HFFc6 (cell line): ENCODE measurements around the gene AIMP2. TPM values are rescaled to one million over a fixed set of nuclear protein-coding genes. Genes with fewer than 3 reads are reported as not detected.

Experiments used
- DNase-seq: peaks from one replicate; pipeline ENCODE4 v3.0.0-alpha.2; 2018
- H3K27ac Mint-ChIP-seq: 2 replicates; pipeline ENCODE4 v1.8.0; 2020; ENCODE audit warnings: mild to moderate bottlenecking, mixed read lengths
- H3K27me3 Mint-ChIP-seq: 2 replicates; pipeline ENCODE4 v1.8.0; 2021; ENCODE audit warnings: mild to moderate bottlenecking, moderate library complexity, mixed read lengths; ENCODE audit not compliant: insufficient read depth
- H3K36me3 Mint-ChIP-seq: 2 replicates; pipeline ENCODE4 v1.8.0; 2021; ENCODE audit warnings: low read depth, mixed read lengths
- H3K4me1 Mint-ChIP-seq: 2 replicates; pipeline ENCODE4 v1.8.0; 2020; ENCODE audit warnings: low read depth, mixed read lengths
- H3K4me3 Mint-ChIP-seq: 2 replicates; pipeline ENCODE4 v1.8.0; 2020; ENCODE audit warnings: mild to moderate bottlenecking, moderate library complexity, mixed read lengths
- H3K9me3 Mint-ChIP-seq: 2 replicates; pipeline ENCODE4 v1.8.0; 2020; ENCODE audit warnings: mild to moderate bottlenecking, mixed read lengths
- total RNA-seq, 6 experiments: library from RNA; stranded (reverse); fragmentation: NEBNext Ultra II Directional; extraction: Animal tissue kit (Norgen Biotek cat#: 25700); gene quantifications; 2 replicates in 1 of 6; 3 replicates in 5 of 6; pipeline ENCODE4 v1.2.3, GENCODE V29; 2021
- TF ChIP-seq, protein P1 (sequence below): fragments of 200-600 bp; sonication (generic); IDR thresholded peaks from 2 replicates; pipeline ENCODE4 v1.5.0; 2021; ENCODE audit warnings: antibody characterized with exemption, mild to moderate bottlenecking

The AIMP2 gene
- total RNA-seq, 6 experiments from 2014 or later = 36.2 to 47.2 (median 42.9) TPM

GRCh38 chr7:6016653-6016966, 7.5 kb downstream of the AIMP2 start:
- Mint-ChIP-seq H3K4me1 (peaks cover 22% of the 10 kb centered on the region), H3K27me3 (peaks cover 3% of the 10 kb centered on the region; the same call in 1 of the 2 replicates), H3K9me3 (no peaks in the 10 kb centered on the region), H3K36me3 (peaks cover 43% of the 10 kb centered on the region), H3K4me3 (no peak overlapping the region), H3K27ac (peak overlapping the region; percentile 55)
- DNase-seq = no peak
- TF ChIP-seq, protein P1, sequence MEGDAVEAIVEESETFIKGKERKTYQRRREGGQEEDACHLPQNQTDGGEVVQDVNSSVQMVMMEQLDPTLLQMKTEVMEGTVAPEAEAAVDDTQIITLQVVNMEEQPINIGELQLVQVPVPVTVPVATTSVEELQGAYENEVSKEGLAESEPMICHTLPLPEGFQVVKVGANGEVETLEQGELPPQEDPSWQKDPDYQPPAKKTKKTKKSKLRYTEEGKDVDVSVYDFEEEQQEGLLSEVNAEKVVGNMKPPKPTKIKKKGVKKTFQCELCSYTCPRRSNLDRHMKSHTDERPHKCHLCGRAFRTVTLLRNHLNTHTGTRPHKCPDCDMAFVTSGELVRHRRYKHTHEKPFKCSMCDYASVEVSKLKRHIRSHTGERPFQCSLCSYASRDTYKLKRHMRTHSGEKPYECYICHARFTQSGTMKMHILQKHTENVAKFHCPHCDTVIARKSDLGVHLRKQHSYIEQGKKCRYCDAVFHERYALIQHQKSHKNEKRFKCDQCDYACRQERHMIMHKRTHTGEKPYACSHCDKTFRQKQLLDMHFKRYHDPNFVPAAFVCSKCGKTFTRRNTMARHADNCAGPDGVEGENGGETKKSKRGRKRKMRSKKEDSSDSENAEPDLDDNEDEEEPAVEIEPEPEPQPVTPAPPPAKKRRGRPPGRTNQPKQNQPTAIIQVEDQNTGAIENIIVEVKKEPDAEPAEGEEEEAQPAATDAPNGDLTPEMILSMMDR = no peak

GRCh38 chr7:6020371-6021286, 11.6 kb downstream of the AIMP2 start:
- Mint-ChIP-seq H3K36me3 (peaks cover 50% of the 10 kb centered on the region), H3K27ac (no peak overlapping the region), H3K27me3 (peaks cover 11% of the 10 kb centered on the region), H3K4me1 (peaks cover 6% of the 10 kb centered on the region; the same call in 1 of the 2 replicates), H3K4me3 (no peak overlapping the region), H3K9me3 (no peaks in the 10 kb centered on the region)
- TF ChIP-seq, protein P1 = no peak
- no peak for DNase-seq

GRCh38 chr7:6022707-6023106, 13.6 kb downstream of the AIMP2 start:
- Mint-ChIP-seq H3K27ac (no peak overlapping the region), H3K4me1 (no peaks in the 10 kb centered on the region; the same call in 1 of the 2 replicates), H3K9me3 (no peaks in the 10 kb centered on the region), H3K27me3 (peaks cover 11% of the 10 kb centered on the region), H3K36me3 (peaks cover 62% of the 10 kb centered on the region), H3K4me3 (no peak overlapping the region)
- TF ChIP-seq, protein P1 = no peak
- DNase-seq = no peak

GRCh38 chr7:6023974-6024435, 14.9 kb downstream of the AIMP2 start:
- peaks cover 56% of the 10 kb centered on the region for H3K36me3 Mint-ChIP-seq
- H3K9me3 Mint-ChIP-seq = no peaks in the 10 kb centered on the region
- no peak overlapping the region for H3K4me3 Mint-ChIP-seq
- DNase-seq = no peak
- TF ChIP-seq, protein P1 = no peak
- H3K27me3 Mint-ChIP-seq = peaks cover 11% of the 10 kb centered on the region
- peak overlapping the region; percentile 8; the same call in 1 of the 2 replicates for H3K27ac Mint-ChIP-seq
- H3K4me1 Mint-ChIP-seq = no peaks in the 10 kb centered on the region; the same call in 1 of the 2 replicates

DNA sequence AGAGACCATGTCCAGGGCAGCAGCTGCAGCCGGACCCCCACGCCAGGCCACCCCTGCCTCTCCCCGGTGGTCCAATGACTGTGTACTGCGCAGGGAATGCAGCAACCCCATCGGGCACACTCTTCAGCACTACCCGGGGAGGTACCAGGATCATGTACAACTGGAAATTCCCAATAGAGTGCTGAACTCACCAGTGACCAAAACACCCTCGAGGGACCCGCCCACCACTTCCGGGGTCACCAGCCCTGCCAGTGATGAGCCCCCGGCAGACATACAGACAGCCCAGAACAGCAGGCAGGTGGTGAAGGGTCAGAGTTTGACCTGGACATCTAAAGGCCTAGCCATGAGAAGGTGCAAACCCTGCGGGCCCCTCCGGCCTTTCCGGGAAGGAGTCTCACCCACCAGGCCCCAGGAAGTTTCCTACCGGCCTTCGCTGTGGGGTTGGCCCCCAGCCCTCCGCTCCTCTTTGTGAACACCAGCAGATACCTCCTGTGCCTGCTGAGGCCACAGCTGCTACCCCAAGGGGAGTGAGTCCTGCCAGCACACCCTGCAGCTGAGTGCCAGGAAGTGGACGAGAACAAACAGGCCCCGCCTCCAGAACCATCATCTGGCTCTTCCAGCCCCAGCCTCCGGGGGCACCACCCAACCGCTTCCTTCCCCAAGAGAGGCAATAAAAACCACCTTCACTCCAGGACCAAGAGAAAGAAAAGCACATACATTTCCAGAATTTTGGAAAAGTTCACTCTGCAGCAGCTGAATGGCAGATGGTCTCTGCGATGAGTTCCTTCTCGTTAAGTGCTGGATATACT, 17.1 kb downstream of the AIMP2 start:
- H3K27ac Mint-ChIP-seq = no peak overlapping the region; the same call in 1 of the 2 replicates
- H3K4me3 Mint-ChIP-seq = no peak overlapping the region
- peaks cover 8% of the 10 kb centered on the region for H3K27me3 Mint-ChIP-seq
- no peaks in the 10 kb centered on the region for H3K4me1 Mint-ChIP-seq
- DNase-seq = peak; percentile 22
- TF ChIP-seq, protein P1 = peak; percentile 56
- peaks cover 37% of the 10 kb centered on the region for H3K36me3 Mint-ChIP-seq
- H3K9me3 Mint-ChIP-seq = no peaks in the 10 kb centered on the region
